ENCODE data around the gene EIF4EBP3. TPM values are rescaled to one million over a fixed set of nuclear protein-coding genes. Genes with fewer than 3 reads are reported as not detected.

EIF4EBP3 gene
- total RNA-seq, 1 donor from 2014 or later, result 2.6 TPM

GRCh38 chr5:140567136-140567818 lies 19.8 kb downstream of the EIF4EBP3 start:
- TF ChIP-seq, protein P1, sequence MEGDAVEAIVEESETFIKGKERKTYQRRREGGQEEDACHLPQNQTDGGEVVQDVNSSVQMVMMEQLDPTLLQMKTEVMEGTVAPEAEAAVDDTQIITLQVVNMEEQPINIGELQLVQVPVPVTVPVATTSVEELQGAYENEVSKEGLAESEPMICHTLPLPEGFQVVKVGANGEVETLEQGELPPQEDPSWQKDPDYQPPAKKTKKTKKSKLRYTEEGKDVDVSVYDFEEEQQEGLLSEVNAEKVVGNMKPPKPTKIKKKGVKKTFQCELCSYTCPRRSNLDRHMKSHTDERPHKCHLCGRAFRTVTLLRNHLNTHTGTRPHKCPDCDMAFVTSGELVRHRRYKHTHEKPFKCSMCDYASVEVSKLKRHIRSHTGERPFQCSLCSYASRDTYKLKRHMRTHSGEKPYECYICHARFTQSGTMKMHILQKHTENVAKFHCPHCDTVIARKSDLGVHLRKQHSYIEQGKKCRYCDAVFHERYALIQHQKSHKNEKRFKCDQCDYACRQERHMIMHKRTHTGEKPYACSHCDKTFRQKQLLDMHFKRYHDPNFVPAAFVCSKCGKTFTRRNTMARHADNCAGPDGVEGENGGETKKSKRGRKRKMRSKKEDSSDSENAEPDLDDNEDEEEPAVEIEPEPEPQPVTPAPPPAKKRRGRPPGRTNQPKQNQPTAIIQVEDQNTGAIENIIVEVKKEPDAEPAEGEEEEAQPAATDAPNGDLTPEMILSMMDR (IDR thresholded peaks at IDR 0.05; ENCODE audit: insufficient read depth, low read length, severe bottlenecking), result no peak
- FAIRE-seq (no peak), DNase-seq (ENCODE audit: low read depth) (no peak)
- H3K27me3 ChIP-seq (ENCODE audit: control insufficient read depth, insufficient read depth, low read length), result no peaks in the 10 kb centered on the region
- peaks cover 19% of the 10 kb centered on the region for H3K36me3 ChIP-seq (ENCODE audit: control insufficient read depth, insufficient read depth, low read length)
- no peak overlapping the region for H3K4me3 ChIP-seq (ENCODE audit: low read depth, low read length)

GRCh38 chr5:140567871-140568270 lies 20.4 kb downstream of the EIF4EBP3 start:
- no peak overlapping the region for H3K4me3 ChIP-seq (ENCODE audit: low read depth, low read length)
- TF ChIP-seq, protein P1 (IDR thresholded peaks at IDR 0.05; ENCODE audit: insufficient read depth, low read length, severe bottlenecking), result no peak
- no peaks in the 10 kb centered on the region for H3K27me3 ChIP-seq (ENCODE audit: control insufficient read depth, insufficient read depth, low read length)
- no peak for DNase-seq (ENCODE audit: low read depth)
- H3K36me3 ChIP-seq (ENCODE audit: control insufficient read depth, insufficient read depth, low read length), result peaks cover 19% of the 10 kb centered on the region
- no peak for FAIRE-seq

DNA sequence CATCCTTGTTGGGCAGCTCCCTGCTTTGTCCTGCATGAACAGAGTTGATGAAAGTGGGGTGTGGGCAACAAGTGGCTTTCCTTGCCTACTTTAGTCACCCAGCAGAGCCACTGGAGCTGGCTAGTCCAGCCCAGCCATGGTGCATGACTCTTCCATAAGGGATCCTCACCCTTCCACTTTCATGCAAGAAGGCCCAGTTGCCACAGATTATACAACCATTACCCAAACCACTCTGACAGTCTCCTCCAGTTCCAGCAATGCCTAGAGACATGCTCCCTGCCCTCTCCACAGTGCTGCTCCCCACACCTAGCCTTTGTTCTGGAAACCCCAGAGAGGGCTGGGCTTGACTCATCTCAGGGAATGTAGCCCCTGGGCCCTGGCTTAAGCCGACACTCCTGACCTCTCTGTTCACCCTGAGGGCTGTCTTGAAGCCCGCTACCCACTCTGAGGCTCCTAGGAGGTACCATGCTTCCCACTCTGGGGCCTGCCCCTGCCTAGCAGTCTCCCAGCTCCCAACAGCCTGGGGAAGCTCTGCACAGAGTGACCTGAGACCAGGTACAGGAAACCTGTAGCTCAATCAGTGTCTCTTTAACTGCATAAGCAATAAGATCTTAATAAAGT lies 21.1 kb downstream of the EIF4EBP3 start:
- DNase-seq (ENCODE audit: low read depth) (no peak), FAIRE-seq (no peak)
- Histone ChIP-seq H3K36me3 (ENCODE audit: control insufficient read depth, insufficient read depth, low read length) (peaks cover 19% of the 10 kb centered on the region), H3K27me3 (ENCODE audit: control insufficient read depth, insufficient read depth, low read length) (no peaks in the 10 kb centered on the region), H3K4me3 (ENCODE audit: low read depth, low read length) (no peak overlapping the region)
- TF ChIP-seq, protein P1 (IDR thresholded peaks at IDR 0.05; ENCODE audit: insufficient read depth, low read length, severe bottlenecking), result no peak

GRCh38 chr5:140569197-140569596 lies 21.7 kb downstream of the EIF4EBP3 start:
- Histone ChIP-seq H3K4me3 (ENCODE audit: low read depth, low read length) (no peak overlapping the region), H3K27me3 (ENCODE audit: control insufficient read depth, insufficient read depth, low read length) (no peaks in the 10 kb centered on the region), H3K36me3 (ENCODE audit: control insufficient read depth, insufficient read depth, low read length) (peaks cover 19% of the 10 kb centered on the region)
- FAIRE-seq, result no peak
- TF ChIP-seq, protein P1 (IDR thresholded peaks at IDR 0.05; ENCODE audit: insufficient read depth, low read length, severe bottlenecking), result no peak
- no peak for DNase-seq (ENCODE audit: low read depth)

DNA sequence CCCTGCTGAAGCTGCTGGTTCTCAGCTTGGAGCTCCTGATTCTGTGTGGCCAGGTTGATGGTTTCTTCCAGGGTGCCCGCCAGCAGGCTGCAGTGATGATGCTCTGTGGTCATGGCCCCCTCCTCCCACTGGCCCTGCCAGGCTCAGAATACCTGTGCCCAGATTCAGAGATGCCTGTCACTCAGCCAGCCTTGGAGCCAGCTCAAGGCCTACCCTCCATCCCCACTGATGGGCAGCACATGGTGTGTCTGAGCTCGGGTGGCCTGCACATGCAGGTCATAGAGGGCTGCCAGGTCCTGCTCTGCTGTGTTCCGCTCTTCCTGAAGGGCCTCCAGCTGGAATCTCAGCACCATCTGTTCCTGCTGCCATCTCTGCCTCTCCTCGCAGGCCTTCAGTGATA lies 22.6 kb downstream of the EIF4EBP3 start:
- no peak for DNase-seq (ENCODE audit: low read depth)
- FAIRE-seq, result no peak
- H3K27me3 ChIP-seq (ENCODE audit: control insufficient read depth, insufficient read depth, low read length), result no peaks in the 10 kb centered on the region

More for the DNA sequence above, 22.6 kb downstream of the EIF4EBP3 start:
- no peak overlapping the region for H3K4me3 ChIP-seq (ENCODE audit: low read depth, low read length)
- TF ChIP-seq, protein P1 (IDR thresholded peaks at IDR 0.05; ENCODE audit: insufficient read depth, low read length, severe bottlenecking), result no peak
- peaks cover 19% of the 10 kb centered on the region for H3K36me3 ChIP-seq (ENCODE audit: control insufficient read depth, insufficient read depth, low read length)

Data from bronchial epithelial cell (primary cell).